ENCODE measurements around the gene PCK1. TPM values are rescaled to one million over a fixed set of nuclear protein-coding genes. Genes with fewer than 3 reads are reported as not detected.

Gene PCK1
- total RNA-seq, 2 experiments from 2014 or later = not detected

Other genes with a start within 250 kb of the PCK1 start
- not detected for gene SPO11, start 231.3 kb upstream of the PCK1 start, total RNA-seq
- gene RAE1, start 209.9 kb upstream of the PCK1 start, total RNA-seq = 10 to 100 TPM; 31.4 to 37.5 TPM
- gene RBM38, start 169.7 kb upstream of the PCK1 start, total RNA-seq = 10 to 100 TPM; 74.8 to 91.9 TPM
- gene CTCFL, start 36.0 kb upstream of the PCK1 start, total RNA-seq = not detected
- gene ZBP1, start 59.3 kb downstream of the PCK1 start, total RNA-seq = 10 to 100 TPM; 22.9 to 56.8 TPM
- 1 to 10 TPM in 1 of 2 experiments, under 1 TPM in 1; 0.20 to 1.2 TPM for gene PMEPA1, start 148.9 kb downstream of the PCK1 start, total RNA-seq

Measured in activated CD8-positive, alpha-beta memory T cell treated with anti-CD3 and anti-CD28 coated beads, Interleukin-2, amount 10 ng/mL, durations not matched to agents 7 days and 5 days (primary cell).